ENCODE measurements around the gene CCDC106.
A peak's percentile ranks its signal among the peaks of the same experiment; 100 is the strongest.

The CCDC106 gene

GRCh38 chr19:55650602-55651230 is 2.7 kb downstream of the CCDC106 start:
- TF ChIP-seq CTCF (IDR thresholded peaks at IDR 0.05; ENCODE audit: low read depth, low read length) = no peak
- no peak overlapping the region for H3K4me3 ChIP-seq (replicated peaks in 1 of 2; ENCODE audit: low read depth in 2 of 2, low read length in 2 of 2)
- DNase-seq (ENCODE audit: low read depth in 2 of 2) = no peak

- no peak for TF ChIP-seq CTCF (IDR thresholded peaks at IDR 0.05; ENCODE audit: low read depth, low read length)
- no peak overlapping the region for H3K4me3 ChIP-seq (replicated peaks in 1 of 2; ENCODE audit: low read depth in 2 of 2, low read length in 2 of 2)
- no peak for DNase-seq (ENCODE audit: low read depth in 2 of 2)
Observed at GRCh38 chr19:55651236-55651635, 3.2 kb downstream of the CCDC106 start.

GRCh38 chr19:55652311-55653128 is 4.5 kb downstream of the CCDC106 start:
- H3K4me3 ChIP-seq (replicated peaks in 1 of 2; ENCODE audit: low read depth in 2 of 2, low read length in 2 of 2) = no peak overlapping the region
- DNase-seq (ENCODE audit: low read depth in 2 of 2) = no peak
- no peak for TF ChIP-seq CTCF (IDR thresholded peaks at IDR 0.05; ENCODE audit: low read depth, low read length)

DNA sequence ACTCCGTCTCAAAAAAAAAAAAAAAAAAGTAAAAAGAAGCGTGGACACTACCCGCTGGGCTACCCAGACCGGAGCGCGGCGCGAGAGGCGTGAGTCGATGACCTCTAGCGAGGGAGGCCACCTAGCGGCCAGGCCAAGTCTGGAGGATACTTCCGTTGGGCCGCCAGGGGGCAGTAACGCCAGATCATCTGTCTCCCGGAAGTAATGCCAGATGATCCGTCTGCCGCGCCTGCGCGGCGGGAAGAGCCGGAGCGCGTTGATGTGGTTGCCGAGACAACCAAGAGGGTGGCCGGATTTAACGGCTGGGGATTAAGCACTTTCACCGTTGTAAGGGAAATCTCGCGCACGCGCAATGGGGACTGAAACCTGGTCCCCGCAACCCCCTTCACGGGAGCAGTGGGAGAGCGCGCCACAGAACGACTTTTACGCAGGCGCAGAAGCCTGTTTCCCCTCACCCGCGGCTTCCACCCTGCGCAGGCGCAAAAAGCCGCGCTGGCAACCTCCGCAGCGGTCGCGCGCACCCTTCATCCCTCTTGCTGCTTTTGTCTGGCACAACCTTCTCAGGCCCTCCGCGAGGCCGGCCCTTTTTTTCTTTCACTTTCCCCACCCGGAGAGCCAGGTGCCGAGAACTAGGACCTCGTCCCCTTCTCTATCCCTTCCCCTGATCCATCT is 5.8 kb downstream of the CCDC106 start:
- DNase-seq (ENCODE audit: low read depth in 2 of 2) = peak; percentile 99
- peak overlapping the region; percentile 80 to 90 for H3K4me3 ChIP-seq (replicated peaks in 1 of 2; ENCODE audit: low read depth in 2 of 2, low read length in 2 of 2)
- TF ChIP-seq CTCF (IDR thresholded peaks at IDR 0.05; ENCODE audit: low read depth, low read length) = peak; percentile 100

DNA sequence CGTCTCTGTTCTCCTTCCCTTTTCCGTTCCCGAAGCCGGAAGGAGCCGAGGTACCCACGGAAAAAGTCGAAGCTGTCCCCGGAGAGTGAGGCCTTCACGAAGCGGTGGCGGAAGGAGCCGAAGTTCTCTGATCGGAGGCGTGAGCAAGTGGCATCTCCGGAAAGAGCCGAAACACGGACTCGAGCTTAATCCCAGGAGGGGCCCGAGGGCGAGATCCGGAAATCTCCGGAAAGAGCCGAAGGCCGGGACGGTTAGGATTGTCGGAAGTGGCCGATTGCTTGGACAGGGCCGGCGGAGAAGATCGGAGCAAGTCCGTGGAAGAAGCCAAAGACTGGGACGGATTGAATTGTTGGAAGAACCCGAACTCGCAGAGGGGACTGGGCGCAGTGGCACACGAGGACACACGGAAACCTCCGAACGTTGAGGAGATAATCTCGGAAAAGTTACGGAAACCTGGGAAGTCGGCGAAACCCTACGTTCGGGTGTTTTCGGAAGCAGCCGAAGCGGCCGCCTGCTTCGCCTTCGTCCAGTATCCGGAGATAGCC is 6.4 kb downstream of the CCDC106 start:
- no peak for TF ChIP-seq CTCF (IDR thresholded peaks at IDR 0.05; ENCODE audit: low read depth, low read length)
- peak; percentile 100 for DNase-seq (ENCODE audit: low read depth in 2 of 2)
- peak overlapping the region; percentile 80 to 90 for H3K4me3 ChIP-seq (replicated peaks in 1 of 2; ENCODE audit: low read depth in 2 of 2, low read length in 2 of 2)

DNA sequence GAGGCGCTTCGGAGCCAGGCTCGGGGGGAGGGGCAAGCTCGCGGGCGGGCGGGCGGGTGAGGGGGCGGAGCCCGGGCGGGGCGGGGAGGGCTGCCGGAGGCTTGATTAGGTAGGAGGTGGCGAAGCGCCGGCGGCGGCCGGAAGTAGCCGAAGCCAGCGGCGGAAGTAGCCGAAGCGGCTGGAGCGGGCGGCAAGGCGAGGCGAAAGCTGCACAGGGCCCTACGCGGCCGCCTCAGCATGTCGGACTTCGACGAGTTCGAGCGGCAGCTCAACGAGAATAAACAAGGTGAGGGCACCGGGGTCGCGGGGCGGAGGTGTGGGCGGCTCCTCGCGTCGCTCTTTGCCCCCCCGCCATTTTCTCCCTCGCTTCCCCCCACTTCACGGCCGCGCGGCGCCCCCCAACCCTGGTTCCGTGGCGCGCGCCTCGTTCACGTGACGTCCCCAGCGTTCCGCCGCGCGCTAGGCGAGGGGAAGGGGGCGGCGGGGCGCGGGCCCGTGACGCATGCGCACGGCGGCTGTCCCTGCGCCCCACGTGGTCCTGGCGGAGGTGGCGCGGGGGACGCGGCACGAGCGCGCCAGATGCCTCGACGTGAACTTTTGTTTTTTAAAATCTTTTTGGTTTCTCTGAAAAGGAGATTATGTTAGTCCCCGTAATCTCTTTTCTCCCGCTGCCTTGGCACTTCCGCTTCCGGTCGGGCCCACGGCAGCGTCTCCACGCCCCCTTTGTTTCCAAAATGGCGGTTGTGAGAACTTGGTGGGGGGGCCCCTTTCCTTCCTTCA is 7.0 kb downstream of the CCDC106 start, which contains the start of gene U2AF2:
Gene U2AF2, plus strand, starts transcription at position 168 of the 780 bp plus-strand sequence. Its CDS starts 70 bp downstream, at position 238.
- TF ChIP-seq CTCF (IDR thresholded peaks at IDR 0.05; ENCODE audit: low read depth, low read length) = no peak
- H3K4me3 ChIP-seq (replicated peaks in 1 of 2; ENCODE audit: low read depth in 2 of 2, low read length in 2 of 2) = peak within 1 kb of the TSS; percentile 90 to 95
- peak; percentile 95 to 96 for DNase-seq (ENCODE audit: low read depth in 2 of 2)

All from cardiac fibroblast (primary cell).